Glutamatergic neuron (in vitro differentiated cells): Measurements from ENCODE around the gene KANSL1L. TPM values are rescaled to one million over a fixed set of nuclear protein-coding genes. Genes with fewer than 3 reads are reported as not detected.

Source experiments
- DNase-seq: peaks from one replicate; pipeline ENCODE4 v3.0.0; 2022
- H3K27ac Mint-ChIP-seq: one replicate; pipeline ENCODE4 v1.8.0; 2020; ENCODE audit warnings: mild to moderate bottlenecking, mixed read lengths, inconsistent platforms; ENCODE audit not compliant: unreplicated experiment
- H3K27me3 Mint-ChIP-seq: one replicate; pipeline ENCODE4 v1.8.0; 2020; ENCODE audit warnings: mild to moderate bottlenecking, moderate library complexity, mixed read lengths, inconsistent platforms; ENCODE audit not compliant: unreplicated experiment
- H3K36me3 Mint-ChIP-seq: one replicate; pipeline ENCODE4 v1.8.0; 2020; ENCODE audit warnings: mild to moderate bottlenecking, mixed read lengths, inconsistent platforms; ENCODE audit not compliant: unreplicated experiment
- H3K4me1 Mint-ChIP-seq: one replicate; pipeline ENCODE4 v1.8.0; 2020; ENCODE audit warnings: mild to moderate bottlenecking, low read depth, mixed read lengths, inconsistent platforms; ENCODE audit not compliant: unreplicated experiment
- H3K4me3 Mint-ChIP-seq: one replicate; pipeline ENCODE4 v1.8.0; 2020; ENCODE audit warnings: mild to moderate bottlenecking, mixed read lengths, inconsistent platforms; ENCODE audit not compliant: unreplicated experiment
- H3K9me3 Mint-ChIP-seq: one replicate; pipeline ENCODE4 v1.8.0; 2020; ENCODE audit warnings: mild to moderate bottlenecking, moderate library complexity, mixed read lengths, inconsistent platforms; ENCODE audit not compliant: unreplicated experiment
- total RNA-seq: library from RNA; stranded (reverse); fragmentation: NEBNext Ultra II Directional; extraction: Animal tissue kit (Norgen Biotek cat#: 25700); gene quantifications from one replicate; pipeline ENCODE4 v1.2.1, GENCODE V29; 2021; ENCODE audit not compliant: unreplicated experiment
- TF ChIP-seq, protein P1 (sequence below): fragments of 200-600 bp; sonication (generic); IDR thresholded peaks from one replicate; pipeline ENCODE4 v1.5.0; 2021; ENCODE audit not compliant: partially characterized antibody, unreplicated experiment

Gene KANSL1L
- total RNA-seq, 1 donor from 2014 or later: 26.4 TPM

DNA sequence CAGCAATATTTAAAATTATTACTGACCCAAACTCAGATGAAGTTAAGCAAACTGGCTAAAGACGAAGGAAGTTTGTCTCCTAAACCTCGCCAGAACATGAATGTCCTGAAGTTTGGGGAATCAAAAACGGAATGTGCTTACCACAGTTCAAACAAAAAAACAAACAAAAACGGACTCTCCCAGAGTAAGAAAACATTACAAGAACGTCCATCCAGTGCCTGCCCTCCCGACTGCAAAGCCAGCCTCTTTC lies 1.1 kb downstream of the KANSL1L start:
- Mint-ChIP-seq H3K4me3 (peak overlapping the region; percentile 92), H3K9me3 (peaks cover 14% of the 10 kb centered on the region), H3K36me3 (no peaks in the 10 kb centered on the region), H3K4me1 (peaks cover 8% of the 10 kb centered on the region), H3K27ac (peak overlapping the region; percentile 91), H3K27me3 (peaks cover 7% of the 10 kb centered on the region)
- TF ChIP-seq, protein P1, sequence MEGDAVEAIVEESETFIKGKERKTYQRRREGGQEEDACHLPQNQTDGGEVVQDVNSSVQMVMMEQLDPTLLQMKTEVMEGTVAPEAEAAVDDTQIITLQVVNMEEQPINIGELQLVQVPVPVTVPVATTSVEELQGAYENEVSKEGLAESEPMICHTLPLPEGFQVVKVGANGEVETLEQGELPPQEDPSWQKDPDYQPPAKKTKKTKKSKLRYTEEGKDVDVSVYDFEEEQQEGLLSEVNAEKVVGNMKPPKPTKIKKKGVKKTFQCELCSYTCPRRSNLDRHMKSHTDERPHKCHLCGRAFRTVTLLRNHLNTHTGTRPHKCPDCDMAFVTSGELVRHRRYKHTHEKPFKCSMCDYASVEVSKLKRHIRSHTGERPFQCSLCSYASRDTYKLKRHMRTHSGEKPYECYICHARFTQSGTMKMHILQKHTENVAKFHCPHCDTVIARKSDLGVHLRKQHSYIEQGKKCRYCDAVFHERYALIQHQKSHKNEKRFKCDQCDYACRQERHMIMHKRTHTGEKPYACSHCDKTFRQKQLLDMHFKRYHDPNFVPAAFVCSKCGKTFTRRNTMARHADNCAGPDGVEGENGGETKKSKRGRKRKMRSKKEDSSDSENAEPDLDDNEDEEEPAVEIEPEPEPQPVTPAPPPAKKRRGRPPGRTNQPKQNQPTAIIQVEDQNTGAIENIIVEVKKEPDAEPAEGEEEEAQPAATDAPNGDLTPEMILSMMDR: no peak
- DNase-seq: no peak

DNA sequence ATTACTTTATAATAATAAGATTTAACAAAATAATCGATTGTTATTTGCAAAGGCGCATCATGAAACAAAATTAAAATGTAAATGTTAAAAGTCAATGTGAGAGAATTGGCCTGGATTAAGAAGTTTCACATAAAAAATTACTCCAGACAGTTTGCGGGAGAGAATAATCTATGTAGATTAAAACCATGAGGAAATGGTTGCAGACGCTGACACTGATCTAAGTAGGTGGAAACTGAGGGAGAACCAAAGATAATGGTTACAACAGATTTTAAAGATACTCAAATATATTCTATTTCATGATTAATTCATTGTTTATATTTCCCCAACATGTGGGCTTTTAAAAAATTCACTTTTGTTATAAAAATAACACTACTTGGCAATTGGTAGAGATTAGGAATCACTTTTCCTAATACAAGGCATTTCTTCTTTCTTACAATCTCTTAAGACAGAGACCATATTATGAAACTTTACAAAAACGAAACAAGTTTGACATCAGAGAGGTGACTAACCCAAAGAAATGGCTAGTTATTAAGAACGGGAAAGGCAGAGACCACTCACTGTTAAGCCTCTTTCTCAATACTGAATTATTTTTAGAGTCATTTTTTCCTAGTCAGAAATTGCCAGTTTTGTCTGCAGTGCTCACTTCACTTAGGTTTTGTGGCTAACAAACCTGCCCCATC lies 1.6 kb downstream of the KANSL1L start:
- no peaks in the 10 kb centered on the region for H3K36me3 Mint-ChIP-seq
- TF ChIP-seq, protein P1: no peak
- no peak for DNase-seq
- H3K4me3 Mint-ChIP-seq: peak overlapping the region; percentile 92
- peaks cover 7% of the 10 kb centered on the region for H3K27me3 Mint-ChIP-seq
- H3K27ac Mint-ChIP-seq: peak overlapping the region; percentile 91
- H3K9me3 Mint-ChIP-seq: peaks cover 14% of the 10 kb centered on the region
- peaks cover 8% of the 10 kb centered on the region for H3K4me1 Mint-ChIP-seq

DNA sequence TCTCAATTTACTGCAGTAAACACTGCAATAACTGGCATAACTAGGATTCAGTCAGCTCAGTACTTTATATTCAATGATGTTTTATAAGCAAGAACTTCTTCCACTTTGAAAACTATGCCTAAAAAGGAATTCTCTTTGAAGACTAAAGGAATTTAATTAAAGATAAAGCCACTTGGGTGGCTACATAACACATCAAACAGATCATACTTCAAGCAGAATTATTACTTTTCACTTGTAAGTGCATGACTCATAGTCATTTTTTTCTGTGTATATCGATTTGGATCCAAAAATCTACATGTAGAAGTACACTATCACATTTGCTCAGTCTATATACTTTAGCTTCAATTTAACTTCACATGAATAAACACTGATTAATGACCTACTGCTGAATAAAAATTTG lies 4.0 kb downstream of the KANSL1L start:
- Mint-ChIP-seq H3K4me3 (no peak overlapping the region), H3K4me1 (peaks cover 10% of the 10 kb centered on the region), H3K27me3 (peaks cover 7% of the 10 kb centered on the region), H3K9me3 (peaks cover 14% of the 10 kb centered on the region), H3K36me3 (no peaks in the 10 kb centered on the region), H3K27ac (no peak overlapping the region)
- no peak for DNase-seq
- TF ChIP-seq, protein P1: no peak

DNA sequence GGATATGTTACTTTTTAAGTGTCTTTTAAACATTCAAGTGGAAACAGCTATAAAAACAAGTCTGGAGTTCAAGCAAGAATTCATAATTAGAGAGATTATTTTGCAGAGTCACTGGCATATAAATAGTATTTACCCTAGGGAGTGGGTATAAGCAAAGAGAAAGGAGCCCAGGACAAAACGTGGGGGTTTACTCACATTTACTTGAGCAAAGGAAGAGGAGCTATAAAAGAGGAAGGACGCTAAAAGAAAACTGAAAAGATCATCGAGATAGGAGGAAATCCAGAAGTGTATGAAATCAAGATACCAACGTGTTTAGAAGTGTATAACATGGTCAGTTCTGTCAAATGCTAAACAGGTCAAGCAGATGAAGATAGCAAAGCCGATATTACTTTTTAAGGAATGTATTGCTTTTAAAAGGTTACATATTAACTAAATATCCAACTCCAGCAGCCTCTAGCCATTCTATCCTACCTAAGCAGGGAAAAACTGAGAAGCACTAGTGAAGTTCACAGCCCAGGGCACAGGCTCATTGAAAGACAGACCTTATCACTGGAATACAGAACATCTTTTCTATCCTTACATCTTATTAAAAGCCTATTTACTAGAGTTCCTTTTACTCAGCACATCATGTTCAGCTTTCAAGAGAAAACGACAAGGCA lies 8.6 kb downstream of the KANSL1L start:
- H3K9me3 Mint-ChIP-seq: no peaks in the 10 kb centered on the region
- DNase-seq: no peak
- TF ChIP-seq, protein P1: no peak
- no peak overlapping the region for H3K4me3 Mint-ChIP-seq
- no peaks in the 10 kb centered on the region for H3K27me3 Mint-ChIP-seq
- H3K36me3 Mint-ChIP-seq: no peaks in the 10 kb centered on the region
- H3K27ac Mint-ChIP-seq: peak overlapping the region; percentile 4
- H3K4me1 Mint-ChIP-seq: peaks cover 2% of the 10 kb centered on the region

DNA sequence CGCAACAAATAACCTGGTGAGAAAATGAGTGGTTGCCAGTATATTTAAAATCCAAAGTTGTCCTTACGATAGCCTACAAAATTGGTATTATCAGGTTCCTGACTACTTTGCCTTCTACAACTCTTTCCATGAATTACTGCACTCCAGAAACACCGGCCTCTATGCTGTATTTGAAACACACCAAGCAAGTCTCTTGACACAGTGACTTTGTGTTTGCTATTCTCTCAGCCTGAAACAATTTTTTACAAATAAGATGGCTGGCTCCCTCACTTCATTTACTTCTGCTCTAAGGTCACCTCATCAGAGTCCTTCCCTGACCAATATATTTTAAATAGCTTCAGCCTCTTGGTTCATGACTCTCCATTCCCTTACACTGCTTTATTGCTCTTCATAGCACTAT lies 12.2 kb downstream of the KANSL1L start:
- Mint-ChIP-seq H3K27ac (no peak overlapping the region), H3K4me1 (peaks cover 2% of the 10 kb centered on the region), H3K9me3 (no peaks in the 10 kb centered on the region), H3K27me3 (peaks cover 2% of the 10 kb centered on the region), H3K4me3 (no peak overlapping the region), H3K36me3 (no peaks in the 10 kb centered on the region)
- no peak for DNase-seq
- TF ChIP-seq, protein P1: no peak
